Mesenchymal stem cell (in vitro differentiated cells and primary cell): ENCODE data around the gene PRR30.

Experiments
- DNase-seq: peaks from one replicate; pipeline ENCODE4 v3.0.0-alpha.2; 2013
- H2AFZ ChIP-seq: one replicate; pipeline ENCODE4 v1.6.1; 2013; ENCODE audit warnings: low read depth, mild to moderate bottlenecking, control low read depth, inconsistent platforms, low read length, moderate library complexity
- H2AK5ac ChIP-seq: 2 replicates; pipeline ENCODE4 v1.6.1; 2013; ENCODE audit warnings: low read length, moderate library complexity, mild to moderate bottlenecking, inconsistent platforms; ENCODE audit not compliant: severe bottlenecking
- H2BK120ac ChIP-seq: one replicate; pipeline ENCODE4 v1.6.1; 2013; ENCODE audit warnings: low read depth, mild to moderate bottlenecking, inconsistent platforms, low read length, moderate library complexity
- H2BK12ac ChIP-seq, 2 experiments: one replicate each; pipeline ENCODE4 v1.6.1; 2013; ENCODE audit warnings: inconsistent platforms in 2 of 2, low read length in 2 of 2, mild to moderate bottlenecking in 2 of 2, moderate library complexity in 2 of 2, control low read depth in 1 of 2
- H2BK15ac ChIP-seq: one replicate; pipeline ENCODE4 v1.6.1; 2013; ENCODE audit warnings: mild to moderate bottlenecking, low read depth, inconsistent platforms; ENCODE audit not compliant: poor library complexity, severe bottlenecking
- H2BK5ac ChIP-seq: 2 replicates; pipeline ENCODE4 v1.6.1; 2013; ENCODE audit warnings: low read depth, mild to moderate bottlenecking, low read length, control low read depth, inconsistent platforms; ENCODE audit not compliant: poor library complexity, severe bottlenecking
- H3K14ac ChIP-seq, 2 experiments: one replicate each; pipeline ENCODE4 v1.6.1; 2013; ENCODE audit warnings: inconsistent platforms in 2 of 2, low read length in 2 of 2, control low read depth in 1 of 2, mild to moderate bottlenecking in 1 of 2, moderate library complexity in 1 of 2
- H3K18ac ChIP-seq, 2 experiments: one replicate each; pipeline ENCODE4 v1.6.1; 2013; ENCODE audit warnings: inconsistent platforms in 2 of 2, low read length in 2 of 2, control low read depth in 1 of 2, low read depth in 1 of 2, mild to moderate bottlenecking in 1 of 2
- H3K23ac ChIP-seq, 2 experiments: one replicate each; pipeline ENCODE4 v1.6.1; 2013; ENCODE audit warnings: inconsistent platforms in 2 of 2, low read length in 2 of 2, mild to moderate bottlenecking in 2 of 2, moderate library complexity in 2 of 2, control low read depth in 1 of 2
- H3K27ac ChIP-seq: 2 replicates; pipeline ENCODE4 v1.5.1; 2013; ENCODE audit warnings: mild to moderate bottlenecking, moderate library complexity, low read length, control low read depth, inconsistent platforms; ENCODE audit not compliant: poor library complexity, severe bottlenecking
- H3K27me3 ChIP-seq, 2 experiments: 2 replicates each; pipeline versions ENCODE4 v1.6.1 to v1.7.0; 2013; ENCODE audit warnings: low read length in 2 of 2, mild to moderate bottlenecking in 2 of 2, moderate library complexity in 2 of 2, control low read depth in 1 of 2, inconsistent platforms in 1 of 2; ENCODE audit not compliant: control insufficient read depth in 1 of 2, insufficient read depth in 1 of 2
- H3K36me3 ChIP-seq, 2 experiments: 2 replicates each; pipeline versions ENCODE4 v1.6.1 to v1.7.0; 2013; ENCODE audit warnings: low read length in 2 of 2, control low read depth in 1 of 2, inconsistent platforms in 1 of 2, low read depth in 1 of 2, mild to moderate bottlenecking in 1 of 2; ENCODE audit not compliant: insufficient read depth in 2 of 2, control insufficient read depth in 1 of 2
- H3K4ac ChIP-seq, 2 experiments: one replicate each; pipeline ENCODE4 v1.6.1; 2013; ENCODE audit warnings: inconsistent platforms in 2 of 2, low read length in 2 of 2, mild to moderate bottlenecking in 2 of 2, moderate library complexity in 2 of 2, control low read depth in 1 of 2, low read depth in 1 of 2
- H3K4me1 ChIP-seq: 2 replicates; pipeline ENCODE4 v1.6.1; 2013; ENCODE audit warnings: low read depth, low read length, control low read depth; ENCODE audit not compliant: control insufficient read depth, insufficient read depth
- H3K4me2 ChIP-seq: 2 replicates; pipeline ENCODE4 v1.6.1; 2013; ENCODE audit warnings: low read length, mild to moderate bottlenecking, inconsistent platforms; ENCODE audit not compliant: poor library complexity, severe bottlenecking
- H3K4me3 ChIP-seq, 2 experiments: 2 replicates each; pipeline versions ENCODE4 v1.5.1 to v1.7.0; 2013; ENCODE audit warnings: low read length in 2 of 2, mild to moderate bottlenecking in 2 of 2, control low read depth in 1 of 2, low read depth in 1 of 2; ENCODE audit not compliant: insufficient read depth in 1 of 2
- H3K79me1 ChIP-seq: replicated peaks from 2 replicates; pipeline ENCODE4 v1.6.1; 2013; ENCODE audit warnings: mild to moderate bottlenecking, control low read depth, low read length, inconsistent platforms; ENCODE audit not compliant: poor library complexity, severe bottlenecking
- H3K9ac ChIP-seq: 2 replicates; pipeline ENCODE4 v1.7.0; 2013; ENCODE audit warnings: mild to moderate bottlenecking, low read length, moderate library complexity
- H3K9me3 ChIP-seq: 2 replicates; pipeline ENCODE4 v1.7.0; 2013; ENCODE audit warnings: mild to moderate bottlenecking, low read length; ENCODE audit not compliant: control insufficient read depth
- H4K8ac ChIP-seq: one replicate; pipeline ENCODE4 v1.6.1; 2013; ENCODE audit warnings: inconsistent platforms, mild to moderate bottlenecking, low read length, moderate library complexity
- H4K91ac ChIP-seq: one replicate; pipeline ENCODE4 v1.6.1; 2013; ENCODE audit warnings: mild to moderate bottlenecking, low read length, inconsistent platforms
- WGBS: methylation state at CpG from one replicate; pipeline ENCODE4 v1.1.7; 2013; ENCODE audit warnings: mixed read lengths; 5-methylcytosine and 5-hydroxymethylcytosine counted together

PRR30 gene

GRCh38 chr2:27154488-27154887, 15.3 kb upstream of the PRR30 start:
- no peak overlapping the region for H2BK12ac ChIP-seq
- H3K9ac ChIP-seq, result no peak overlapping the region
- no peak overlapping the region for H3K14ac ChIP-seq
- H3K4me2 ChIP-seq, result no peak overlapping the region
- H2AFZ ChIP-seq, result no peak overlapping the region
- no peak overlapping the region for H2AK5ac ChIP-seq
- no peak for DNase-seq
- H3K27me3 ChIP-seq, result peaks cover 4 to 12% of the 10 kb centered on the region in 2 experiments
- no peaks in the 10 kb centered on the region for H3K9me3 ChIP-seq
- H4K8ac ChIP-seq, result no peak overlapping the region
- whole genome bisulfite sequencing, result 59% methylated on average over 6 of the region's 6 CpGs
- H2BK5ac ChIP-seq, result no peak overlapping the region
- H3K27ac ChIP-seq, result no peak overlapping the region
- H4K91ac ChIP-seq, result no peak overlapping the region
- no peak overlapping the region for H3K4ac ChIP-seq
- no peaks in the 10 kb centered on the region for H3K4me1 ChIP-seq
- no peak overlapping the region for H3K23ac ChIP-seq
- no peaks in the 10 kb centered on the region for H3K79me1 ChIP-seq
- no peak overlapping the region for H3K18ac ChIP-seq
- no peaks in the 10 kb centered on the region for H3K36me3 ChIP-seq
- H2BK15ac ChIP-seq, result peak overlapping the region; percentile 16
- H2BK120ac ChIP-seq, result no peak overlapping the region
- H3K4me3 ChIP-seq, result no peak overlapping the region

GRCh38 chr2:27152796-27153464, 13.7 kb upstream of the PRR30 start:
- Histone ChIP-seq H3K4ac (no peak overlapping the region), H3K23ac (no peak overlapping the region), H3K27ac (no peak overlapping the region), H4K91ac (no peak overlapping the region), H3K4me3 (no peak overlapping the region), H2AFZ (no peak overlapping the region), H3K18ac (no peak overlapping the region), H3K4me1 (peaks cover 2% of the 10 kb centered on the region), H2BK15ac (no peak overlapping the region), H4K8ac (no peak overlapping the region), H3K27me3 (peaks cover 19 to 23% of the 10 kb centered on the region in 2 experiments), H2AK5ac (no peak overlapping the region), H3K79me1 (no peaks in the 10 kb centered on the region), H2BK5ac (no peak overlapping the region), H3K4me2 (no peak overlapping the region), H3K9ac (no peak overlapping the region), H2BK120ac (no peak overlapping the region), H2BK12ac (no peak overlapping the region), H3K9me3 (no peaks in the 10 kb centered on the region), H3K14ac (no peak overlapping the region), H3K36me3 (no peaks in the 10 kb centered on the region)
- WGBS, result 50% methylated on average over 2 of the region's 2 CpGs
- peak; percentile 33 for DNase-seq

- Histone ChIP-seq H3K27me3 (peaks cover 22 to 26% of the 10 kb centered on the region in 2 experiments), H3K23ac (no peak overlapping the region), H3K4me1 (peaks cover 2% of the 10 kb centered on the region), H3K14ac (no peak overlapping the region), H2BK5ac (no peak overlapping the region), H3K4ac (no peak overlapping the region), H3K9me3 (no peaks in the 10 kb centered on the region), H2BK12ac (no peak overlapping the region), H2BK120ac (no peak overlapping the region), H2AFZ (no peak overlapping the region), H3K4me3 (no peak overlapping the region), H3K36me3 (no peaks in the 10 kb centered on the region), H3K4me2 (no peak overlapping the region), H2BK15ac (no peak overlapping the region), H3K18ac (no peak overlapping the region), H4K91ac (no peak overlapping the region), H4K8ac (no peak overlapping the region), H2AK5ac (no peak overlapping the region), H3K79me1 (no peaks in the 10 kb centered on the region), H3K9ac (no peak overlapping the region), H3K27ac (no peak overlapping the region)
- DNase-seq, result no peak
- 83% methylated on average over 7 of the region's 8 CpGs for WGBS
Observed at GRCh38 chr2:27152102-27152795, 13.0 kb upstream of the PRR30 start.

GRCh38 chr2:27150639-27151230, 11.5 kb upstream of the PRR30 start:
- Histone ChIP-seq H3K4me1 (peaks cover 2% of the 10 kb centered on the region), H4K91ac (no peak overlapping the region), H2BK5ac (no peak overlapping the region), H2BK120ac (no peak overlapping the region), H2BK12ac (no peak overlapping the region), H3K27me3 (peaks cover 22 to 26% of the 10 kb centered on the region in 2 experiments), H2BK15ac (no peak overlapping the region), H3K23ac (peak overlapping the region in 1 of 2 experiments; percentile 67), H3K4me2 (no peak overlapping the region), H3K27ac (no peak overlapping the region), H3K4ac (no peak overlapping the region), H3K18ac (no peak overlapping the region), H3K9me3 (no peaks in the 10 kb centered on the region), H4K8ac (no peak overlapping the region), H3K4me3 (no peak overlapping the region), H3K14ac (no peak overlapping the region), H2AFZ (no peak overlapping the region), H2AK5ac (no peak overlapping the region), H3K9ac (no peak overlapping the region), H3K36me3 (no peaks in the 10 kb centered on the region), H3K79me1 (no peaks in the 10 kb centered on the region)
- DNase-seq, result no peak
- WGBS, result 84% methylated on average over 6 of the region's 8 CpGs
